D721Med (cell line): ENCODE data around the gene CBX7.

Experiments
- DNase-seq: peaks from one replicate; pipeline ENCODE4 v3.0.0; 2011; ENCODE audit warnings: low spot score; ENCODE audit not compliant: insufficient read length
- FAIRE-seq: peaks from 2 replicates; lab custom pipeline; 2011; peaks lifted over from hg19 to GRCh38; lab: Jason Lieb, UNC
- TF ChIP-seq, protein P1 (sequence below): IDR thresholded peaks from 2 replicates; pipeline ENCODE4 v1.5.1; 2012; ENCODE audit warnings: mild to moderate bottlenecking, control low read depth; ENCODE audit not compliant: insufficient read depth; ENCODE audit errors: missing control alignments

The CBX7 gene

DNA sequence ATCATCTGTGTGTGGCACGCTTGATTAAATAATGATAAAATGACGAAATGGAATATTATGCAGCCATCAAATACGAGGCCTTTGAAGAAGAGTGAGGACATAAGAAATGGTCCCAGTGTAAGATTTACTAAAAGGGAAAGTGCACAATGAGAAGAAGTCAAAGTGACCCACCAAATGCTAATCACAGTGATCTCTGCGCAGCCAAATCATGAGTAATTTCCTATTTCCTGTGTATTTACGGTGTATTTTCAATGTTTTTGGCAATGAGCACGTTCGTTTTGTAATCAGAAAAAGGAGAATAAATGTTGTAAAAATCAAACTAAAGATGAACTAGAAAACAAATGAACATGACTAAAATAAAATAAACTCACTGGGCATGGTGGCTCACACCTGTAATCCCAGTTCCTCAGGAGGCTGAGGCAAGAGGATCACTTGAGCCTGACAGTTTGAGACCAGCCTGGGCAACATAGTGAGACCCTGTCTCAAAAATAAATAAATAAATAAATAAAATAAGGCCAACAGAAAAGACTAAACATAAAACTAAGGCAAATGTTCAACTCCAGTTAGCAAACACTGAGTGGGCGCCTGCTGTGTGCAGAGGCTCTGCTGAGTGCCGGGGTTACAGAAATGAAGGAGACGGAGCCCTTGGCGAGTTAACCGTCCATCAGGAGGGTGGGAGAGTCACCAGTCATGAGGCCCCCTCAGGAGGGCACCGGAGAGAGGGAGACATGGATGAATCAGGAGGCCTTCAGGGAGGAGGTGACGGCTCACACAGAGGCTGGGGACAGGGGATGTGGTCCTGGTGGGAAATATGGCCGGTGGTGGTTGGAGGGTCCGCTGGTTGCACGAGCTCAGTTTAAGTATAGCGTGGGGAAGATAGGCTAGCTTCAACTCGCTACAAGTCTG, 26.0 kb upstream of the CBX7 start:
- FAIRE-seq, result no peak
- TF ChIP-seq, protein P1, sequence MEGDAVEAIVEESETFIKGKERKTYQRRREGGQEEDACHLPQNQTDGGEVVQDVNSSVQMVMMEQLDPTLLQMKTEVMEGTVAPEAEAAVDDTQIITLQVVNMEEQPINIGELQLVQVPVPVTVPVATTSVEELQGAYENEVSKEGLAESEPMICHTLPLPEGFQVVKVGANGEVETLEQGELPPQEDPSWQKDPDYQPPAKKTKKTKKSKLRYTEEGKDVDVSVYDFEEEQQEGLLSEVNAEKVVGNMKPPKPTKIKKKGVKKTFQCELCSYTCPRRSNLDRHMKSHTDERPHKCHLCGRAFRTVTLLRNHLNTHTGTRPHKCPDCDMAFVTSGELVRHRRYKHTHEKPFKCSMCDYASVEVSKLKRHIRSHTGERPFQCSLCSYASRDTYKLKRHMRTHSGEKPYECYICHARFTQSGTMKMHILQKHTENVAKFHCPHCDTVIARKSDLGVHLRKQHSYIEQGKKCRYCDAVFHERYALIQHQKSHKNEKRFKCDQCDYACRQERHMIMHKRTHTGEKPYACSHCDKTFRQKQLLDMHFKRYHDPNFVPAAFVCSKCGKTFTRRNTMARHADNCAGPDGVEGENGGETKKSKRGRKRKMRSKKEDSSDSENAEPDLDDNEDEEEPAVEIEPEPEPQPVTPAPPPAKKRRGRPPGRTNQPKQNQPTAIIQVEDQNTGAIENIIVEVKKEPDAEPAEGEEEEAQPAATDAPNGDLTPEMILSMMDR, result no peak
- DNase-seq, result no peak

DNA sequence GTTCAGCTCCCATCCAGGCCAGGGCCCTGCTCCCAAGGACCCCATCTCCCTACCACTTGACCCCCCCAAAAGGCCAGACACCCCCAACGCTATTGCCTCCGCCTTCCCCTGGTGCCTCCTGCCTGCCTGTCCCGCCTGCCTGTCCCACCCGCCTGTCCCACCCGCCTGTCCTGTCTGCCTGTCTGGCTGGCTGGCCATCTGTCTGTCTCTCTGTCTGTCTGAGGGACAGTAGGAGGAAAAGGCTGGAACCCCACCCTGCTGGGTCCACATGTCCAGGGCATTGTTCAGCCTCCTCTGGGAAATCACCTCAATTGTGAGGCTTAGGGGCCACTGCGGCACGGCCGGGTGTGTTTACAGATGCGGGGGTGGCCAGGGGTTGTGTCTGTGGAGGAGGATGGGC, 25.3 kb upstream of the CBX7 start:
- TF ChIP-seq, protein P1, result no peak
- FAIRE-seq (no peak), DNase-seq (no peak)

GRCh38 chr22:39177456-39177775, 24.9 kb upstream of the CBX7 start:
- TF ChIP-seq, protein P1, result no peak
- DNase-seq (no peak), FAIRE-seq (no peak)

DNA sequence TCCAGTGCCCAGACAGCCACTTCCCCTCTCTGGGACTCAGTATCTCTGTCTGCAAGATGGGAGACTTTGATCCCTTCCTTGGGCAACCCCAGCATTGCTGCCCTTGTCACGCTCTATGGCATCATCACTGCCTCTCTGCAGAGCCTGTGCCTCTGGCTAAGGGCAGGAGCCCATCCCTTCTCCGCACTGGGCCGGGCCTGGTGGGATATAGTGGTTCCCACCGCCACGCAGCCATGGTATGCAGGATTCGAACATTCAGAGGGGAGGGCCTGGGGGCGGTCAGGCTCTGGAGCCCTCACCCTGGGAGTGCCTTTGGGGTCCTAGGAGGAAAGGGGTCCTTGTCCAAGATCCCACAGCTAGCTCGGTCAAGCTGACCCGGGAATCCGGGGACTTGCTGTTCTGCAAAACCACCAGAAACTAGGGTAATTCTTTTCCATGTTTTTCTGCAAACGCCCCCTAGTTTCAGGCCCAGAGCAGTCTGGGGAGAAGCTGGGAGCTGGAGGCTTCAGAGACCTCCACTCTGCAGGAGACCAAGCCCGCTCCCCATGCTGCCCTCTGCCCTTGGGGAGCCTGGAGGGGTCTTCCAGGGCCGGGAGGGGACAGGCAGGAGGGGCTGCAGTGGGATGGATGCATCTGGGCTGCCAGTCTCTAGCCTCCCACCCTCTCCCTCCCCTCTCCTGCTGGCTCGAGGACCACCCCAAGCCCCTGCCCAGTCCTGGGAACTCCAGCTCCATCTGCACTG, 24.4 kb upstream of the CBX7 start:
- DNase-seq, result no peak
- FAIRE-seq, result no peak
- TF ChIP-seq, protein P1, result no peak

DNA sequence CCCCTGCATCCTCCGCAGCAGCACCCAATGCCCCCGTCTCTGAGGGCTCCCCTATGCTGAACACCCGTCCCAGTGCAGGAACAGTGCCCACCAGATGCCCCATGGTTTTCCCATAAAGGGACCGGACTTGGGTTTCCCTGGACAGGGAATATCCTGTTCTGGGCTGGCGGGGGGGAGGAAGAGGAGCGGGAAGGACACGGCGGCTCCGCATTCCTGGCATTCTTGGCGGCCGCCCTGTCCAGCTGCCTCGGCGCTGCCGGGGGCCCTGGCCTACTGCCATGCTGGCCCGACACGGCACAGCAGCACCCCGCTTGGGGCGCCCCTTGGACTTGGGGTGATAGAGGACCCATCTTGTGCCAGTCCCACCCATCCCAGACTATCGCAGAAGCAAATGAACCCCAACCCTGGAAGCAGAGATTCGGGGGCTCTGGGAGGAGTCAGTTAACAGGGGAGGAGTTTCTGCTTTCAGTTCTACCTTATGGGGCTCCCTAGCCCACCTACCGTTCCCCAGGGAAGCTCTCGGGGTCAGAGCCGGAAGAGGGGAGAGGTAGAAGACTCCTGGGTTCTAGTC, 23.7 kb upstream of the CBX7 start:
- TF ChIP-seq, protein P1, result no peak
- FAIRE-seq (no peak), DNase-seq (no peak)

- FAIRE-seq (no peak), DNase-seq (no peak)
- TF ChIP-seq, protein P1, result no peak
Measured at GRCh38 chr22:39175353-39176142, 23.1 kb upstream of the CBX7 start.
